B cell (primary cell): ENCODE data around the gene PDLIM5. TPM values are rescaled to one million over a fixed set of nuclear protein-coding genes. Genes with fewer than 3 reads are reported as not detected.

Experiments used
- ATAC-seq: fragments of 200-7000 bp; cut with Tn5 transposase; one replicate; pipeline ENCODE4 v1.10.0; 2021; ENCODE audit warnings: low read depth, mild to moderate bottlenecking, moderate number of reproducible peaks, moderate library complexity
- CTCF ChIA-PET: fragments of 350-600 bp; sonication (Branson Sonifier 250); formaldehyde crosslinking; loops from one replicate; lab custom pipeline; 2021; ENCODE audit warnings: antibody characterized with exemption, inconsistent platforms; lab: Charles Lee
- POLR2A ChIA-PET: fragments of 350-600 bp; sonication (Branson Sonifier 250); formaldehyde crosslinking; loops from one replicate; lab custom pipeline; 2021; ENCODE audit warnings: antibody characterized with exemption; lab: Charles Lee
- DNase-seq: peaks from one replicate; pipeline ENCODE4 v3.0.0; 2013
- H2AFZ ChIP-seq: 2 replicates; pipeline ENCODE4 v1.6.1; 2012; ENCODE audit warnings: mild to moderate bottlenecking, low read depth, low read length; ENCODE audit not compliant: insufficient read depth, poor library complexity, severe bottlenecking
- H3K27ac ChIP-seq, 2 donors: 1 replicate in 1 of 2; 2 replicates in 1 of 2; pipeline ENCODE4 v1.5.1; 2012 to 2013; ENCODE audit warnings: low read length in 2 of 2, mild to moderate bottlenecking in 2 of 2, moderate library complexity in 1 of 2
- H3K27me3 ChIP-seq, 4 experiments: fragments of 200-600 bp in 1 of 4; sonication (generic) in 1 of 4; replicated peaks in 1 of 4; 1 replicate in 2 of 4; 2 replicates in 2 of 4; pipeline versions ENCODE4 v1.6.1 to v1.7.0; 2013 to 2016; ENCODE audit warnings: low read length in 3 of 4, mild to moderate bottlenecking in 2 of 4, mixed read lengths in 1 of 4, moderate library complexity in 1 of 4; ENCODE audit not compliant: insufficient read depth in 4 of 4, control insufficient read depth in 3 of 4; ENCODE audit errors: control extremely low read depth in 1 of 4
- H3K36me3 ChIP-seq, 2 experiments: replicated peaks in 1 of 2; 1 replicate in 1 of 2; 2 replicates in 1 of 2; pipeline versions ENCODE4 v1.6.1 to v1.7.1; 2013; ENCODE audit warnings: low read length in 1 of 2; ENCODE audit not compliant: insufficient read depth in 2 of 2, control insufficient read depth in 1 of 2; ENCODE audit errors: control extremely low read depth in 1 of 2, extremely low read depth in 1 of 2
- H3K4me1 ChIP-seq, 2 donors: fragments of 200-600 bp in 1 of 2; sonication (generic) in 1 of 2; 1 replicate in 1 of 2; 2 replicates in 1 of 2; pipeline versions ENCODE4 v1.5.1 to v1.6.1; 2013 to 2017; ENCODE audit warnings: low read length in 2 of 2; ENCODE audit not compliant: control insufficient read depth in 2 of 2, insufficient read depth in 2 of 2
- H3K4me2 ChIP-seq: replicated peaks from 2 replicates; pipeline ENCODE3; 2012; ENCODE audit warnings: mild to moderate bottlenecking, low read depth, low read length; ENCODE audit not compliant: poor library complexity, severe bottlenecking
- H3K4me3 ChIP-seq, 5 experiments: fragments of 200-600 bp in 1 of 5; sonication (generic) in 1 of 5; 1 replicate in 3 of 5; 2 replicates in 2 of 5; pipeline versions ENCODE4 v1.5.1 to v1.7.0; 2011 to 2016; ENCODE audit warnings: low read length in 4 of 5, mild to moderate bottlenecking in 4 of 5, low read depth in 2 of 5, control low read depth in 1 of 5, moderate library complexity in 1 of 5; ENCODE audit not compliant: insufficient read depth in 1 of 5; ENCODE audit errors: control extremely low read depth in 1 of 5, extremely low read depth in 1 of 5
- H3K79me2 ChIP-seq: fragments of 200-600 bp; sonication (generic); one replicate; pipeline ENCODE4 v1.6.0; 2016; ENCODE audit warnings: low read length; ENCODE audit not compliant: control insufficient read depth, insufficient read depth
- H3K9ac ChIP-seq: fragments of 200-600 bp; sonication (generic); 2 replicates; pipeline ENCODE4 v1.6.1; 2017; ENCODE audit warnings: mild to moderate bottlenecking, low read length, moderate library complexity
- H3K9me3 ChIP-seq, 3 donors: one replicate each; pipeline versions ENCODE4 v1.6.1 to v1.7.1; 2013; ENCODE audit warnings: low read length in 2 of 3; ENCODE audit not compliant: control insufficient read depth in 2 of 3, insufficient read depth in 1 of 3; ENCODE audit errors: control extremely low read depth in 1 of 3
- H4K20me1 ChIP-seq: 2 replicates; pipeline ENCODE4 v1.6.0; 2012; ENCODE audit warnings: mild to moderate bottlenecking, low read length; ENCODE audit not compliant: insufficient read depth, control insufficient read depth, poor library complexity, severe bottlenecking
- H3K27ac Mint-ChIP-seq: one replicate; pipeline ENCODE4 v1.8.0; 2021; ENCODE audit warnings: mixed read lengths
- H3K27me3 Mint-ChIP-seq: one replicate; pipeline ENCODE4 v1.8.0; 2021; ENCODE audit warnings: mixed read lengths
- H3K4me1 Mint-ChIP-seq: one replicate; pipeline ENCODE4 v1.8.0; 2021; ENCODE audit warnings: mixed read lengths
- H3K4me3 Mint-ChIP-seq: one replicate; pipeline ENCODE4 v1.8.0; 2021; ENCODE audit warnings: mixed read lengths
- H3K9me3 Mint-ChIP-seq: one replicate; pipeline ENCODE4 v1.8.0; 2022; ENCODE audit warnings: mixed read lengths; ENCODE audit not compliant: insufficient read depth
- CTCF ChIP-seq: fragments of 200-600 bp; IDR thresholded peaks from one replicate; pipeline ENCODE4 v1.8.0; 2022; ENCODE audit warnings: antibody characterized with exemption, mild to moderate bottlenecking
- EZH2 ChIP-seq: IDR thresholded peaks from 2 replicates; pipeline ENCODE4 v1.6.1; 2012; ENCODE audit warnings: borderline replicate concordance, low read depth, mild to moderate bottlenecking, moderate library complexity, low read length; ENCODE audit not compliant: insufficient read depth, poor library complexity, severe bottlenecking
- WGBS: methylation state at CpG from one replicate; pipeline ENCODE4 v1.1.5; 2013; ENCODE audit warnings: missing lambda C conversion rate; ENCODE audit not compliant: insufficient coverage; 5-methylcytosine and 5-hydroxymethylcytosine counted together
- intact Hi-C: fragments of 100-400 bp; cut with micrococcal nuclease; formaldehyde crosslinking; loops from one replicate; pipeline ENCODE4 v1.10.0; 2022
- polyA plus RNA-seq: library from polyadenylated mRNA; depleted of rRNA; stranded (reverse); fragments of >200 nt; gene quantifications from 2 replicates; pipeline ENCODE4 v1.2.3, GENCODE V29; 2012
- total RNA-seq, 2 donors: library from RNA; stranded (reverse); fragments of 120-200 nt in 1 of 2; gene quantifications; 1 replicate in 1 of 2; 2 replicates in 1 of 2; pipeline versions ENCODE4 v1.2.3 to v1.2.4, GENCODE V29; 2013 to 2022

PDLIM5 gene
- total and polyA plus RNA-seq, 2 donors (not counting 1 experiment from before 2014, with no cell fraction given): 24.0 to 30.2 TPM

GRCh38 chr4:94598758-94599157, 147.0 kb downstream of the PDLIM5 start:
- DNase-seq (no peak), ATAC-seq (no peak)
- H3K4me1 ChIP-seq: no peaks in the 10 kb centered on the region
- no peak overlapping the region for H3K4me2 ChIP-seq
- intact Hi-C loops: no loop called here
- H4K20me1 ChIP-seq: no peaks in the 10 kb centered on the region
- TF ChIP-seq CTCF (no peak), EZH2 (no peak)
- WGBS: no CpG with 5 or more reads among the region's 1 CpG
- H3K4me1 Mint-ChIP-seq: no peaks in the 10 kb centered on the region
- ChIA-PET POLR2A (no interaction called here), CTCF (interaction anchor here (1.1 kb wide), 1 partner anchor 192 kb away, joined by 4 read pairs; no protein-coding TSS in a partner anchor)
- no peak overlapping the region for H2AFZ ChIP-seq
- no peak overlapping the region for H3K4me3 ChIP-seq
- no peaks in the 10 kb centered on the region for H3K36me3 ChIP-seq
- no peak overlapping the region for H3K4me3 Mint-ChIP-seq
- H3K27ac ChIP-seq: no peak overlapping the region
- H3K27me3 Mint-ChIP-seq: no peaks in the 10 kb centered on the region
- no peaks in the 10 kb centered on the region for H3K9me3 Mint-ChIP-seq
- no peak overlapping the region for H3K27ac Mint-ChIP-seq
- H3K9ac ChIP-seq: no peak overlapping the region
- no peaks in the 10 kb centered on the region for H3K79me2 ChIP-seq
- H3K9me3 ChIP-seq: no peaks in the 10 kb centered on the region
- no peaks in the 10 kb centered on the region for H3K27me3 ChIP-seq

- POLR2A ChIA-PET: no interaction called here
Observed at GRCh38 chr4:94603170-94603747, 151.5 kb downstream of the PDLIM5 start.

More at GRCh38 chr4:94603170-94603747, 151.5 kb downstream of the PDLIM5 start:
- Mint-ChIP-seq H3K4me1 (no peaks in the 10 kb centered on the region), H3K9me3 (no peaks in the 10 kb centered on the region), H3K4me3 (no peak overlapping the region), H3K27me3 (no peaks in the 10 kb centered on the region), H3K27ac (no peak overlapping the region)
- no peak overlapping the region for H3K4me2 ChIP-seq
- H3K4me1 ChIP-seq: no peaks in the 10 kb centered on the region
- H3K9ac ChIP-seq: no peak overlapping the region
- ATAC-seq (no peak), DNase-seq (no peak)
- H3K36me3 ChIP-seq: no peaks in the 10 kb centered on the region
- intact Hi-C loops: no loop called here
- no peaks in the 10 kb centered on the region for H3K79me2 ChIP-seq
- H3K27ac ChIP-seq: no peak overlapping the region
- H3K4me3 ChIP-seq: no peak overlapping the region
- CTCF ChIA-PET: interaction anchor here (0.7 to 2.2 kb wide), 2 partner anchors 18 to 196 kb away, joined by 3 to 8 read pairs; no protein-coding TSS in a partner anchor
- WGBS: 95% methylated on average over 10 of the region's 10 CpGs
- H4K20me1 ChIP-seq: no peaks in the 10 kb centered on the region
- no peaks in the 10 kb centered on the region for H3K9me3 ChIP-seq
- TF ChIP-seq EZH2 (no peak), CTCF (no peak)
- H2AFZ ChIP-seq: no peak overlapping the region
- H3K27me3 ChIP-seq: no peaks in the 10 kb centered on the region
